22Rv1 (cell line): ENCODE data around the gene CASKIN2.
"Not testable (repeated sequence)": the region's sequence is repeated elsewhere in the genome, so short reads cannot be mapped to it uniquely, and the experiment has no call there.

Source experiments
- H3K27ac ChIP-seq: fragments of 450-650 bp; 2 replicates; pipeline ENCODE4 v1.5.1; 2017
- CTCF ChIP-seq: fragments of 450-650 bp; IDR thresholded peaks from 2 replicates; pipeline ENCODE4 v1.5.1; 2017; ENCODE audit warnings: mild to moderate bottlenecking
- ZFX ChIP-seq: fragments of 450-650 bp; IDR thresholded peaks from 2 replicates; pipeline ENCODE4 v1.6.1; 2017; ENCODE audit warnings: antibody characterized with exemption, borderline replicate concordance

CASKIN2 gene

GRCh38 chr17:75486151-75486550, 29.2 kb downstream of the CASKIN2 start:
- TF ChIP-seq ZFX (no peak), CTCF (no peak)
- H3K27ac ChIP-seq = no peak overlapping the region

GRCh38 chr17:75485688-75486087, 29.6 kb downstream of the CASKIN2 start:
- H3K27ac ChIP-seq = no peak overlapping the region
- no peak for TF ChIP-seq CTCF
- TF ChIP-seq ZFX = no peak

GRCh38 chr17:75482098-75482942, 33.0 kb downstream of the CASKIN2 start:
- no peak for TF ChIP-seq ZFX
- no peak for TF ChIP-seq CTCF
- H3K27ac ChIP-seq = no peak overlapping the region

GRCh38 chr17:75481194-75482068, 33.9 kb downstream of the CASKIN2 start:
- H3K27ac ChIP-seq = no peak overlapping the region
- TF ChIP-seq CTCF (no peak), ZFX (no peak)

- TF ChIP-seq ZFX = no peak
- no peak for TF ChIP-seq CTCF
- no peak overlapping the region for H3K27ac ChIP-seq
Observed at GRCh38 chr17:75480281-75480680, 35.1 kb downstream of the CASKIN2 start.

- no peak overlapping the region for H3K27ac ChIP-seq
- TF ChIP-seq ZFX = no peak
- TF ChIP-seq CTCF = no peak
Observed at GRCh38 chr17:75478508-75478907, 36.8 kb downstream of the CASKIN2 start.

- H3K27ac ChIP-seq = not testable (repeated sequence)
Observed at GRCh38 chr17:75477490-75477862, 37.9 kb downstream of the CASKIN2 start.
